GM12878 (cell line): ENCODE measurements around the gene TTC39C. TPM values are rescaled to one million over a fixed set of nuclear protein-coding genes. Genes with fewer than 3 reads are reported as not detected.

Experiments
- ATAC-seq: fragments of 200-7000 bp; cut with Tn5 transposase; 3 replicates; pipeline ENCODE4 v1.9.1; 2020; ENCODE audit warnings: mild to moderate bottlenecking, moderate library complexity
- BruUV-seq: library from RNA; stranded (reverse); fragments of 400-500 nt; replicated peaks from 2 replicates; lab custom pipeline; 2021; lab: Mats Ljungman, UMichigan
- CTCF ChIA-PET: fragments of 300-600 bp; sonication (Branson Sonifier 250); formaldehyde crosslinking; extraction: SDS; loops from one replicate; lab custom pipeline; 2021; ENCODE audit warnings: inconsistent platforms; lab: Yijun Ruan, JAX
- POLR2A ChIA-PET: fragments of 350-600 bp; formaldehyde crosslinking; extraction: SDS; loops from one replicate; lab custom pipeline; 2021; ENCODE audit warnings: inconsistent platforms; lab: Charles Lee
- RAD21 ChIA-PET: fragments of 300-600 bp; sonication (Branson Sonifier 250); formaldehyde crosslinking; loops from one replicate; lab custom pipeline; 2023; ENCODE audit warnings: antibody characterized with exemption; ENCODE audit not compliant: unreplicated experiment; lab: Charles Lee
- SMC1A ChIA-PET: fragments of 300-600 bp; sonication (Branson Sonifier 250); formaldehyde crosslinking; loops from one replicate; lab custom pipeline; 2023; ENCODE audit not compliant: unreplicated experiment, uncharacterized antibody; lab: Charles Lee
- DNase-seq: peaks from one replicate; pipeline ENCODE4 v3.0.0-alpha.2; 2011; ENCODE audit warnings: low read depth, low spot score
- FAIRE-seq: peaks from 3 replicates; lab custom pipeline; 2011; peaks lifted over from hg19 to GRCh38; lab: Jason Lieb, UNC
- H2AFZ ChIP-seq: 2 replicates; pipeline ENCODE4 v1.6.0; 2011; ENCODE audit warnings: low read depth, low read length, control low read depth; ENCODE audit not compliant: control insufficient read depth
- H3K27ac ChIP-seq: 2 replicates; pipeline ENCODE4 v1.5.1; 2011; ENCODE audit warnings: control low read depth; ENCODE audit not compliant: control insufficient read depth, insufficient read depth
- H3K27me3 ChIP-seq, 2 experiments: replicated peaks in 1 of 2; 2 replicates each; pipeline versions ENCODE4 v1.6.0 to v1.6.1; 2011; ENCODE audit warnings: low read length in 1 of 2; ENCODE audit not compliant: control insufficient read depth in 2 of 2, insufficient read depth in 2 of 2
- H3K36me3 ChIP-seq, 2 experiments: 2 replicates each; pipeline ENCODE4 v1.5.1; 2011; ENCODE audit warnings: low read length in 1 of 2; ENCODE audit not compliant: control insufficient read depth in 2 of 2, insufficient read depth in 2 of 2
- H3K4me1 ChIP-seq: 2 replicates; pipeline ENCODE4 v1.6.1; 2011; ENCODE audit warnings: mild to moderate bottlenecking, low read length, moderate library complexity, mixed read lengths; ENCODE audit not compliant: control insufficient read depth, insufficient read depth
- H3K4me2 ChIP-seq: 2 replicates; pipeline ENCODE4 v1.6.0; 2011; ENCODE audit warnings: control low read depth; ENCODE audit not compliant: control insufficient read depth, insufficient read depth
- H3K4me3 ChIP-seq: fragments of 200-600 bp; sonication (generic); 2 replicates; pipeline ENCODE4 v1.5.1; 2016
- H3K79me2 ChIP-seq: 2 replicates; pipeline ENCODE4 v1.6.0; 2011; ENCODE audit warnings: low read length; ENCODE audit not compliant: control insufficient read depth, insufficient read depth
- H3K9ac ChIP-seq: 2 replicates; pipeline ENCODE4 v1.8.0; 2011; ENCODE audit warnings: low read length, control low read depth, mixed read lengths; ENCODE audit not compliant: control insufficient read depth, insufficient read depth
- H3K9me3 ChIP-seq: replicated peaks from 3 replicates; pipeline ENCODE4 v1.5.1; 2011; ENCODE audit warnings: mild to moderate bottlenecking, low read length; ENCODE audit not compliant: control insufficient read depth, insufficient read depth
- H4K20me1 ChIP-seq: 2 replicates; pipeline ENCODE4 v1.6.0; 2011; ENCODE audit not compliant: control insufficient read depth, insufficient read depth
- ATF7 ChIP-seq: fragments of 450-650 bp; IDR thresholded peaks from 2 replicates; pipeline ENCODE4 v1.6.1; 2016; ENCODE audit warnings: low read depth, mild to moderate bottlenecking
- BCL3 ChIP-seq: IDR thresholded peaks from 2 replicates; pipeline ENCODE4 v1.6.1; 2011; ENCODE audit warnings: borderline replicate concordance, low read depth, mild to moderate bottlenecking, moderate library complexity, low read length; ENCODE audit not compliant: insufficient read depth, poor library complexity, severe bottlenecking
- HCFC1 ChIP-seq: fragments of 150-350 bp; IDR thresholded peaks from 2 replicates; pipeline ENCODE4 v1.6.1; 2014; ENCODE audit warnings: low read length
- IKZF1 ChIP-seq: fragments of 450-650 bp; conservative IDR thresholded peaks from 2 replicates; pipeline ENCODE4 v1.6.1; 2017; ENCODE audit warnings: antibody characterized with exemption, mild to moderate bottlenecking
- IRF5 ChIP-seq: fragments of 450-650 bp; IDR thresholded peaks from 2 replicates; pipeline ENCODE4 v1.6.1; 2017; ENCODE audit warnings: borderline replicate concordance
- KDM1A ChIP-seq: fragments of 200-600 bp; sonication (generic); IDR thresholded peaks from 2 replicates; pipeline ENCODE4 v1.6.1; 2016; ENCODE audit warnings: borderline replicate concordance
- KLF5 ChIP-seq: fragments of 450-650 bp; IDR thresholded peaks from 2 replicates; pipeline ENCODE4 v1.6.1; 2014; ENCODE audit warnings: mild to moderate bottlenecking; ENCODE audit not compliant: partially characterized antibody
- MEF2A ChIP-seq: IDR thresholded peaks from 2 replicates; pipeline ENCODE4 v1.6.1; 2011; ENCODE audit warnings: low read depth, mild to moderate bottlenecking, low read length, moderate library complexity; ENCODE audit not compliant: insufficient read depth
- MTA2 ChIP-seq: fragments of 450-650 bp; IDR thresholded peaks from 2 replicates; pipeline ENCODE4 v1.6.1; 2016; ENCODE audit warnings: low read depth, mild to moderate bottlenecking, moderate library complexity
- MYC ChIP-seq: IDR thresholded peaks from 2 replicates; pipeline ENCODE4 v1.6.1; 2011; ENCODE audit warnings: mild to moderate bottlenecking, low read length, moderate library complexity, inconsistent platforms; ENCODE audit not compliant: insufficient read depth, insufficient replicate concordance, insufficient read length, severe bottlenecking
- NR2C2 ChIP-seq: IDR thresholded peaks from 2 replicates; pipeline ENCODE4 v1.6.1; 2011; ENCODE audit warnings: borderline replicate concordance, low read depth; ENCODE audit not compliant: control insufficient read depth, insufficient read length
- PML ChIP-seq: IDR thresholded peaks from 2 replicates; pipeline ENCODE4 v1.6.1; 2012; ENCODE audit warnings: low read length, inconsistent platforms
- POLR2AphosphoS5 ChIP-seq: IDR thresholded peaks from 2 replicates; pipeline ENCODE4 v1.6.1; 2011; ENCODE audit warnings: mild to moderate bottlenecking, low read length, inconsistent platforms
- RUNX3 ChIP-seq: IDR thresholded peaks from 2 replicates; pipeline ENCODE4 v1.6.1; 2012; ENCODE audit warnings: low read length, inconsistent platforms
- SMARCA5 ChIP-seq: fragments of 450-650 bp; IDR thresholded peaks from 2 replicates; pipeline ENCODE4 v1.6.1; 2017; ENCODE audit warnings: mild to moderate bottlenecking
- SREBF2 ChIP-seq: IDR thresholded peaks from 2 replicates; pipeline ENCODE4 v1.6.1; 2012; ENCODE audit warnings: mild to moderate bottlenecking, low read length
- YBX1 ChIP-seq: fragments of 450-650 bp; IDR thresholded peaks from 2 replicates; pipeline ENCODE4 v1.6.1; 2016; ENCODE audit warnings: antibody characterized with exemption
- ZNF24 ChIP-seq: fragments of 450-650 bp; IDR thresholded peaks from 2 replicates; pipeline ENCODE4 v1.6.1; 2017; ENCODE audit warnings: antibody characterized with exemption, mild to moderate bottlenecking
- WGBS: methylation state at CpG from one replicate; pipeline ENCODE4 v1.1.6; 2016; ENCODE audit warnings: low lambda C conversion rate; ENCODE audit not compliant: insufficient replicate concordance, insufficient coverage; ENCODE audit errors: missing lambda C conversion rate; 5-methylcytosine and 5-hydroxymethylcytosine counted together
- in situ Hi-C: fragments of 300-500 bp; cut with MboI; formaldehyde crosslinking; loops from 9 replicates; pipeline ENCODE4 v1.14.3; 2018; ENCODE audit warnings: mixed read lengths
- intact Hi-C: fragments of 100-400 bp; cut with micrococcal nuclease; formaldehyde crosslinking; loops from one replicate; pipeline ENCODE4 v1.14.2; 2022; ENCODE audit not compliant: unreplicated experiment
- polyA plus RNA-seq, 11 experiments: library from polyadenylated mRNA; depleted of rRNA in 4 of 11; unstranded in 6 of 11; stranded (reverse) in 5 of 11; fragments of >200 nt; fragmentation: Nextera tagmentation in 4 of 11; fragmentation: Illumina TruSeq in 1 of 11; extraction: Ambion mirVana in 4 of 11; extraction: Trizol in 1 of 11; gene quantifications; 1 replicate in 1 of 11; 2 replicates in 10 of 11; pipeline versions ENCODE4 v1.2.1 to v1.2.3, GENCODE V29; 2011 to 2016; ENCODE audit warnings: inconsistent platforms in 2 of 11, missing spikeins in 2 of 11, low read depth in 1 of 11
- total RNA-seq, 4 experiments: library from RNA; depleted of rRNA in 3 of 4; stranded (reverse); fragments of >200 nt in 3 of 4; fragmentation: Illumina TruSeq in 1 of 4; extraction: Trizol in 1 of 4; gene quantifications; 2 replicates each; pipeline versions ENCODE4 v1.2.1 to v1.2.3, GENCODE V29; 2013 to 2021

TTC39C gene
- total and polyA plus RNA-seq, 10 of the 15 experiments (the other 5 are each of a cell fraction or from before 2014, with no cell fraction given) = 21.1 to 91.0 (median 64.8) TPM

GRCh38 chr18:23990474-23991410 lies 23.8 kb upstream of the TTC39C start (continued):
- TF ChIP-seq ATF7 = no peak
- TF ChIP-seq BCL3 = no peak
- no peak for TF ChIP-seq KDM1A
- TF ChIP-seq SMARCA5 = no peak
- no peak for TF ChIP-seq ZNF24

- peaks cover 19% of the 10 kb centered on the region for H3K4me1 ChIP-seq
- no peaks in the 10 kb centered on the region for H4K20me1 ChIP-seq
- DNase-seq (no peak), ATAC-seq (peak; percentile 90), FAIRE-seq (peak; percentile 49)
- H3K9ac ChIP-seq = peak overlapping the region; percentile 54
- H3K27me3 ChIP-seq = no peaks in the 10 kb centered on the region
- no TSS peak for BruUV-seq
- peak overlapping the region; percentile 21 for H2AFZ ChIP-seq
- H3K79me2 ChIP-seq = peaks cover 17% of the 10 kb centered on the region
- in situ Hi-C loops (no loop called here), intact Hi-C loops (no loop called here)
- WGBS = 63% methylated on average over 7 of the region's 7 CpGs
- H3K36me3 ChIP-seq = no peaks in the 10 kb centered on the region
- ChIA-PET RAD21 (no interaction called here), POLR2A (no interaction called here), SMC1A (interaction anchor here (1.2 to 3.0 kb wide), 4 partner anchors 9 to 66 kb away, joined by 3 to 10 read pairs (median 5); no protein-coding TSS in a partner anchor), CTCF (interaction anchor here (1.2 kb wide), 1 partner anchor 11 kb away, joined by 5 read pairs; no protein-coding TSS in a partner anchor)
- H3K9me3 ChIP-seq = no peaks in the 10 kb centered on the region; the same call in 1 of the 3 replicates
- H3K4me3 ChIP-seq = peak overlapping the region; percentile 18
- peak overlapping the region; percentile 84 for H3K4me2 ChIP-seq
- H3K27ac ChIP-seq = peak overlapping the region; percentile 62
- TF ChIP-seq RUNX3 (peak; percentile 87), IRF5 (no peak), ATF7 (no peak), HCFC1 (no peak), YBX1 (no peak), MEF2A (no peak), SREBF2 (no peak), NR2C2 (no peak), PML (0 out of 2 replicates have a peak, but pooled peaks have one; percentile 20), MYC (no peak), IKZF1 (no peak), KLF5 (no peak), MTA2 (peak; percentile 41; the same call in 1 of the 2 replicates), POLR2AphosphoS5 (no peak)
Observed at GRCh38 chr18:23992089-23992940, 22.2 kb upstream of the TTC39C start.
